Colonic mucosa (tissue), 4 donors: ENCODE data around the gene CENPV. TPM values are rescaled to one million over a fixed set of nuclear protein-coding genes. Genes with fewer than 3 reads are reported as not detected.
A peak's percentile ranks its signal among the peaks of the same experiment; 100 is the strongest.
"Not testable (repeated sequence)": the region's sequence is repeated elsewhere in the genome, so short reads cannot be mapped to it uniquely, and the experiment has no call there.

Experiments
- DNase-seq: peaks from one replicate; pipeline ENCODE4 v3.0.0-alpha.2; 2020
- H3K27ac ChIP-seq: fragments of 200-600 bp; one replicate; pipeline ENCODE4 v1.8.0; 2021
- H3K27me3 ChIP-seq: fragments of 200-600 bp; one replicate; pipeline ENCODE4 v1.8.0; 2021
- H3K36me3 ChIP-seq: fragments of 200-600 bp; one replicate; pipeline ENCODE4 v1.8.0; 2021
- H3K4me1 ChIP-seq: fragments of 200-600 bp; one replicate; pipeline ENCODE4 v1.8.0; 2021; ENCODE audit warnings: mild to moderate bottlenecking
- H3K4me3 ChIP-seq: fragments of 200-600 bp; one replicate; pipeline ENCODE4 v1.8.0; 2021
- H3K9ac ChIP-seq, 2 donors: one replicate each; pipeline ENCODE4 v1.7.0; 2013; ENCODE audit warnings: control low read depth in 2 of 2, low read depth in 2 of 2, low read length in 2 of 2
- H3K9me3 ChIP-seq: fragments of 200-600 bp; one replicate; pipeline ENCODE4 v1.8.0; 2021
- CTCF ChIP-seq: fragments of 200-600 bp; IDR thresholded peaks from one replicate; pipeline ENCODE4 v1.8.0; 2022; ENCODE audit warnings: antibody characterized with exemption, mild to moderate bottlenecking
- intact Hi-C: fragments of 100-400 bp; cut with DNase I; formaldehyde crosslinking; loops from one replicate; pipeline ENCODE4 v1.14.1; 2022
- total RNA-seq, 2 donors: library from RNA; stranded (reverse); fragmentation: NEBNext Ultra II Directional in 1 of 2; extraction: Animal tissue kit (Norgen Biotek cat#: 25700) in 1 of 2; gene quantifications; one replicate each; pipeline ENCODE4 v1.2.1, GENCODE V29; 2021
- donor health status: healthy.
- donor health status: DM: no; HTN: no; CAD: no.
- donor health status: DM: no; HTN: no; CAD: no.

CENPV gene
- total RNA-seq: 10 to 100 TPM; 60.6 to 77.4 TPM

- no peak for TF ChIP-seq CTCF
- peak; percentile 56 for DNase-seq
- H3K4me1 ChIP-seq: no peaks in the 10 kb centered on the region
- no peaks in the 10 kb centered on the region for H3K9me3 ChIP-seq
- H3K9ac ChIP-seq: peak within 1 kb of the TSS; percentile 86 to 87
- H3K27me3 ChIP-seq: no peaks in the 10 kb centered on the region
- H3K27ac ChIP-seq: peak within 1 kb of the TSS; percentile 67
- peak within 1 kb of the TSS; percentile 76 for H3K4me3 ChIP-seq
- intact Hi-C loops: no loop called here
- H3K36me3 ChIP-seq: peaks cover 9% of the 10 kb centered on the region
Observed at GRCh38 chr17:16353317-16354174, at the start of gene CENPV. TSS of gene CENPV (minus strand) at chr17:16353469. CDS start at chr17:16353436, 33 bp downstream.

- Histone ChIP-seq H3K4me3 (no peak overlapping the region), H3K27me3 (no peaks in the 10 kb centered on the region), H3K9ac (no peak overlapping the region), H3K4me1 (no peaks in the 10 kb centered on the region), H3K27ac (no peak overlapping the region), H3K36me3 (no peaks in the 10 kb centered on the region), H3K9me3 (no peaks in the 10 kb centered on the region)
- DNase-seq: no peak
- TF ChIP-seq CTCF: no peak
- intact Hi-C loops: no loop called here
Observed at GRCh38 chr17:16398270-16399267, 45.3 kb upstream of the CENPV start.

- H3K4me1 ChIP-seq, H3K4me3 ChIP-seq, intact Hi-C loops, H3K27ac ChIP-seq, H3K9me3 ChIP-seq, H3K27me3 ChIP-seq, H3K36me3 ChIP-seq, DNase-seq, H3K9ac ChIP-seq: not testable (repeated sequence)
Observed at GRCh38 chr17:16396693-16397092, 43.4 kb upstream of the CENPV start.

GRCh38 chr17:16395887-16396286 is 42.6 kb upstream of the CENPV start:
- intact Hi-C loops, H3K4me1 ChIP-seq, H3K27me3 ChIP-seq, DNase-seq, H3K9ac ChIP-seq, H3K4me3 ChIP-seq, H3K9me3 ChIP-seq, H3K36me3 ChIP-seq, H3K27ac ChIP-seq: not testable (repeated sequence)

GRCh38 chr17:16392491-16392890 is 39.2 kb upstream of the CENPV start:
- H3K27ac ChIP-seq, H3K27me3 ChIP-seq, H3K4me3 ChIP-seq, H3K9me3 ChIP-seq, H3K9ac ChIP-seq, H3K4me1 ChIP-seq, DNase-seq, H3K36me3 ChIP-seq, intact Hi-C loops: not testable (repeated sequence)

GRCh38 chr17:16391451-16391850 is 38.2 kb upstream of the CENPV start:
- no peak for TF ChIP-seq CTCF
- no peak overlapping the region for H3K4me3 ChIP-seq
- H3K36me3 ChIP-seq: no peaks in the 10 kb centered on the region
- H3K27me3 ChIP-seq: no peaks in the 10 kb centered on the region
- no peak for DNase-seq
- no peak overlapping the region for H3K27ac ChIP-seq
- H3K9ac ChIP-seq: no peak overlapping the region
- intact Hi-C loops: no loop called here
- no peaks in the 10 kb centered on the region for H3K4me1 ChIP-seq
- no peaks in the 10 kb centered on the region for H3K9me3 ChIP-seq

- Histone ChIP-seq H3K4me1 (peaks cover 10% of the 10 kb centered on the region), H3K27ac (peak overlapping the region; percentile 60), H3K36me3 (peaks cover 11% of the 10 kb centered on the region), H3K9ac (peak overlapping the region; percentile 34 to 49), H3K4me3 (peak overlapping the region; percentile 22)
- H3K27me3 ChIP-seq, intact Hi-C loops, H3K9me3 ChIP-seq, DNase-seq: not testable (repeated sequence)
Observed at GRCh38 chr17:16386126-16386507, 32.8 kb upstream of the CENPV start.
